H1 (cell line): ENCODE results near the gene ISOC2. TPM values are rescaled to one million over a fixed set of nuclear protein-coding genes. Genes with fewer than 3 reads are reported as not detected.

Source experiments
- CTCF ChIA-PET: fragments of 300-600 bp; sonication (Branson Sonifier 250); formaldehyde crosslinking; loops from one replicate; lab custom pipeline; 2021; ENCODE audit not compliant: partially characterized antibody; lab: Charles Lee
- POLR2A ChIA-PET: fragments of 300-600 bp; sonication (Branson Sonifier 250); formaldehyde crosslinking; loops from one replicate; lab custom pipeline; 2021; ENCODE audit warnings: inconsistent platforms; ENCODE audit not compliant: partially characterized antibody; lab: Charles Lee
- DNase-seq, 2 experiments: peaks; one replicate each; pipeline versions ENCODE4 v3.0.0 to v3.0.0-alpha.2; 2010 to 2022; ENCODE audit warnings: low spot score in 2 of 2, low read depth in 1 of 2, mixed read lengths in 1 of 2
- FAIRE-seq: peaks from 2 replicates; lab custom pipeline; 2011; peaks lifted over from hg19 to GRCh38; lab: Jason Lieb, UNC
- H2AFZ ChIP-seq: 2 replicates; pipeline ENCODE4 v1.8.1; 2012; ENCODE audit warnings: low read length, inconsistent platforms
- H2AK5ac ChIP-seq: 2 replicates; pipeline ENCODE4 v1.6.1; 2013; ENCODE audit warnings: low read depth, low read length
- H2BK120ac ChIP-seq: replicated peaks from 2 replicates; pipeline ENCODE3; 2013; ENCODE audit warnings: low read depth, low read length, inconsistent platforms
- H2BK12ac ChIP-seq: 2 replicates; pipeline ENCODE4 v1.6.1; 2013; ENCODE audit warnings: low read depth, low read length
- H2BK15ac ChIP-seq: 2 replicates; pipeline ENCODE4 v1.6.1; 2013; ENCODE audit warnings: low read length
- H2BK20ac ChIP-seq: 2 replicates; pipeline ENCODE4 v1.6.1; 2013; ENCODE audit warnings: low read length
- H2BK5ac ChIP-seq: 2 replicates; pipeline ENCODE4 v1.6.1; 2013; ENCODE audit warnings: low read depth, low read length
- H3K14ac ChIP-seq: 2 replicates; pipeline ENCODE4 v1.6.1; 2013; ENCODE audit warnings: inconsistent platforms; ENCODE audit not compliant: insufficient read length
- H3K18ac ChIP-seq: 2 replicates; pipeline ENCODE4 v1.6.1; 2013; ENCODE audit warnings: low read length; ENCODE audit errors: extremely low read depth
- H3K23ac ChIP-seq: 2 replicates; pipeline ENCODE4 v1.6.1; 2013; ENCODE audit warnings: inconsistent platforms; ENCODE audit not compliant: insufficient read length
- H3K23me2 ChIP-seq: 2 replicates; pipeline ENCODE4 v1.6.1; 2013; ENCODE audit warnings: low read depth, low read length
- H3K27ac ChIP-seq: 2 replicates; pipeline ENCODE4 v1.6.1; 2011; ENCODE audit warnings: low read depth, low read length, inconsistent platforms
- H3K27me3 ChIP-seq, 4 experiments: replicated peaks in 1 of 4; 1 replicate in 1 of 4; 2 replicates in 3 of 4; pipeline versions ENCODE4 v1.6.1 to v1.8.1; 2011 to 2013; ENCODE audit warnings: low read length in 3 of 4, mild to moderate bottlenecking in 3 of 4, inconsistent platforms in 2 of 4, mixed read lengths in 2 of 4, moderate library complexity in 1 of 4; ENCODE audit not compliant: control insufficient read depth in 3 of 4, insufficient read depth in 3 of 4; ENCODE audit errors: extremely low read depth in 1 of 4
- H3K36me3 ChIP-seq, 4 experiments: 2 replicates each; pipeline versions ENCODE4 v1.6.1 to v1.8.1; 2011 to 2013; ENCODE audit warnings: mild to moderate bottlenecking in 4 of 4, low read length in 3 of 4, moderate library complexity in 2 of 4, control low read depth in 1 of 4, inconsistent platforms in 1 of 4; ENCODE audit not compliant: insufficient read depth in 4 of 4, control insufficient read depth in 2 of 4
- H3K4ac ChIP-seq: replicated peaks from 2 replicates; pipeline ENCODE3; 2013; ENCODE audit warnings: low read length, low read depth, mixed read lengths, inconsistent platforms; ENCODE audit not compliant: insufficient read length
- H3K4me1 ChIP-seq, 4 experiments: replicated peaks in 1 of 4; 1 replicate in 1 of 4; 2 replicates in 3 of 4; pipeline versions ENCODE4 v1.6.1 to v1.8.1; 2011 to 2013; ENCODE audit warnings: low read length in 3 of 4, inconsistent platforms in 2 of 4, mixed read lengths in 1 of 4; ENCODE audit not compliant: insufficient read depth in 4 of 4, control insufficient read depth in 3 of 4
- H3K4me2 ChIP-seq, 2 experiments: 2 replicates each; pipeline versions ENCODE4 v1.6.1 to v1.8.1; 2011 to 2013; ENCODE audit warnings: low read depth in 2 of 2, low read length in 2 of 2, control low read depth in 1 of 2, inconsistent platforms in 1 of 2, mild to moderate bottlenecking in 1 of 2; ENCODE audit not compliant: insufficient read depth in 1 of 2
- H3K4me3 ChIP-seq, 4 experiments: fragments of 200-600, 300-600 bp in 1 of 4; sonication (generic), shearing (Covaris generic), sonication (Bioruptor Twin) in 1 of 4; 2 replicates each; pipeline versions ENCODE4 v1.5.1 to v1.8.1; 2011 to 2016; ENCODE audit warnings: low read length in 4 of 4, low read depth in 3 of 4, control low read depth in 2 of 4, inconsistent platforms in 2 of 4, mild to moderate bottlenecking in 2 of 4, mixed read lengths in 1 of 4, moderate library complexity in 1 of 4; ENCODE audit not compliant: insufficient read depth in 2 of 4; ENCODE audit errors: extremely low read depth in 1 of 4
- H3K56ac ChIP-seq: replicated peaks from 2 replicates; pipeline ENCODE3; 2013; ENCODE audit warnings: low read depth, mild to moderate bottlenecking, mixed read lengths, low read length, inconsistent platforms; ENCODE audit not compliant: insufficient read length
- H3K79me1 ChIP-seq: 2 replicates; pipeline ENCODE4 v1.6.1; 2013; ENCODE audit warnings: low read depth, low read length, control low read depth
- H3K79me2 ChIP-seq, 2 experiments: 2 replicates each; pipeline versions ENCODE4 v1.6.1 to v1.8.1; 2012 to 2013; ENCODE audit warnings: low read length in 2 of 2, mild to moderate bottlenecking in 2 of 2, inconsistent platforms in 1 of 2; ENCODE audit not compliant: insufficient read depth in 2 of 2, control insufficient read depth in 1 of 2
- H3K9ac ChIP-seq, 4 experiments: replicated peaks in 1 of 4; 1 replicate in 1 of 4; 2 replicates in 3 of 4; pipeline versions ENCODE4 v1.6.1 to v1.8.1; 2011 to 2013; ENCODE audit warnings: low read depth in 3 of 4, low read length in 3 of 4, control low read depth in 2 of 4, mild to moderate bottlenecking in 2 of 4, moderate library complexity in 2 of 4, inconsistent platforms in 1 of 4; ENCODE audit errors: extremely low read depth in 1 of 4
- H3K9me3 ChIP-seq, 2 experiments: 2 replicates each; pipeline versions ENCODE4 v1.6.1 to v1.8.1; 2012 to 2013; ENCODE audit warnings: mild to moderate bottlenecking in 2 of 2, moderate library complexity in 2 of 2, control low read depth in 1 of 2, inconsistent platforms in 1 of 2, low read depth in 1 of 2, low read length in 1 of 2, mixed read lengths in 1 of 2; ENCODE audit not compliant: insufficient read depth in 2 of 2
- H4K20me1 ChIP-seq, 2 experiments: replicated peaks in 1 of 2; 2 replicates each; pipeline versions ENCODE3 to v1.8.1; 2011 to 2013; ENCODE audit warnings: inconsistent platforms in 2 of 2, low read length in 2 of 2, mild to moderate bottlenecking in 1 of 2; ENCODE audit not compliant: insufficient read depth in 2 of 2, control insufficient read depth in 1 of 2
- H4K5ac ChIP-seq: 2 replicates; pipeline ENCODE4 v1.6.1; 2013; ENCODE audit warnings: low read length, low read depth, mixed read lengths, inconsistent platforms; ENCODE audit not compliant: insufficient read length
- H4K8ac ChIP-seq: 2 replicates; pipeline ENCODE4 v1.8.0; 2013; ENCODE audit warnings: mild to moderate bottlenecking, moderate library complexity, low read length, inconsistent platforms; ENCODE audit not compliant: insufficient read depth; ENCODE audit errors: extremely low read depth
- H4K91ac ChIP-seq: replicated peaks from 2 replicates; pipeline ENCODE3; 2013; ENCODE audit warnings: low read length, mixed read lengths, inconsistent platforms; ENCODE audit not compliant: insufficient read length
- JUN ChIP-seq: IDR thresholded peaks from 2 replicates; pipeline ENCODE4 v1.6.1; 2011; ENCODE audit warnings: low read depth, mild to moderate bottlenecking, improper control_type of control experiment, low read length
- KDM4A ChIP-seq: IDR thresholded peaks from one replicate; pipeline ENCODE4 v1.7.1; 2012; ENCODE audit warnings: low read depth, mild to moderate bottlenecking, moderate library complexity, low read length, inconsistent platforms; ENCODE audit not compliant: severe bottlenecking
- RXRA ChIP-seq: IDR thresholded peaks from 2 replicates; pipeline ENCODE4 v1.6.1; 2011; ENCODE audit warnings: low read depth, mild to moderate bottlenecking, low read length, moderate library complexity; ENCODE audit not compliant: insufficient read depth
- WGBS, 2 experiments: shearing (Covaris generic) in 1 of 2; methylation state at CpG; one replicate each; pipeline versions ENCODE4 v1.1.6 to v1.1.7; 2013 to 2015; ENCODE audit warnings: low lambda C conversion rate in 2 of 2, mixed read lengths in 2 of 2, inconsistent platforms in 1 of 2, low coverage in 1 of 2, missing lambda C conversion rate in 1 of 2; ENCODE audit not compliant: insufficient replicate concordance in 2 of 2, insufficient coverage in 1 of 2, insufficient read length in 1 of 2; ENCODE audit errors: extremely low coverage in 1 of 2, missing lambda C conversion rate in 1 of 2; 5-methylcytosine and 5-hydroxymethylcytosine counted together
- polyA plus RNA-seq, 7 experiments: library from polyadenylated mRNA; depleted of rRNA in 3 of 7; stranded (reverse) in 5 of 7; unstranded in 2 of 7; fragments of >200 nt in 5 of 7; fragments of 200-250 nt in 2 of 7; gene quantifications; 1 replicate in 5 of 7; 2 replicates in 1 of 7; 4 replicates in 1 of 7; pipeline versions ENCODE4 v1.2.1 to v1.2.3, GENCODE V29; 2011 to 2013; ENCODE audit warnings: missing spikeins in 2 of 7, mixed read lengths in 2 of 7
- total RNA-seq: library from RNA; stranded (reverse); fragmentation: NEBNext Ultra II Directional; extraction: Animal tissue kit (Norgen Biotek cat#: 25700); gene quantifications from 2 replicates; pipeline ENCODE4 v1.2.1, GENCODE V29; 2021

The ISOC2 gene
- total and polyA plus RNA-seq, 2 of the 8 experiments (the other 6 are each of a cell fraction or from before 2014, with no cell fraction given), result 96.9 to 152 TPM

- H2AFZ ChIP-seq, result no peak overlapping the region
- CTCF ChIA-PET, result interaction anchor here (0.7 to 1.3 kb wide), 5 partner anchors 13 to 183 kb away, joined by 3 to 7 read pairs (median 3); no protein-coding TSS in a partner anchor
- no peaks in the 10 kb centered on the region for H4K20me1 ChIP-seq
Measured at GRCh38 chr19:55471266-55471665, 9.8 kb upstream of the ISOC2 start.

More at GRCh38 chr19:55471266-55471665, 9.8 kb upstream of the ISOC2 start:
- Histone ChIP-seq H3K18ac (no peak overlapping the region), H2BK12ac (no peak overlapping the region), H3K4ac (no peak overlapping the region), H3K4me3 (no peak overlapping the region), H3K23ac (no peak overlapping the region), H3K4me1 (peaks cover 0 to 13% (median 8%) of the 10 kb centered on the region in 4 experiments; a peak in 5 of 7 replicates), H4K8ac (no peak overlapping the region), H3K36me3 (no peaks in the 10 kb centered on the region), H4K5ac (no peak overlapping the region), H2BK20ac (no peak overlapping the region), H3K56ac (no peak overlapping the region), H3K27ac (no peak overlapping the region), H2BK120ac (no peak overlapping the region), H3K14ac (no peak overlapping the region), H2BK5ac (no peak overlapping the region), H2BK15ac (no peak overlapping the region), H3K27me3 (no peaks in the 10 kb centered on the region; a peak in 2 of 7 replicates), H3K79me2 (no peaks in the 10 kb centered on the region), H3K23me2 (peaks cover 2% of the 10 kb centered on the region; the same call in 1 of the 2 replicates), H3K9ac (no peak overlapping the region), H3K4me2 (no peak overlapping the region), H2AK5ac (no peak overlapping the region), H3K79me1 (peaks cover 2% of the 10 kb centered on the region; the same call in 1 of the 2 replicates), H4K91ac (no peak overlapping the region), H3K9me3 (no peaks in the 10 kb centered on the region)
- no peak for FAIRE-seq
- TF ChIP-seq RXRA (no peak), KDM4A (no peak), JUN (no peak)
- POLR2A ChIA-PET, result interaction anchor here (0.7 to 1.2 kb wide), 3 partner anchors 11 to 145 kb away, joined by 3 to 4 read pairs (median 3); no protein-coding TSS in a partner anchor
- 94% methylated on average over 11 of the region's 13 CpGs; no CpG with 5 or more reads in 1 of the 2 experiments for WGBS, 2 experiments
- no peak for DNase-seq
